ENCODE data around the gene ATXN2.

ATXN2 gene

GRCh38 chr12:111448846-111449790, 150.0 kb downstream of the ATXN2 start:
- DNase-seq, result no peak

- no peak for DNase-seq
Measured at GRCh38 chr12:111448266-111448830, 150.8 kb downstream of the ATXN2 start.

GRCh38 chr12:111447571-111448265, 151.4 kb downstream of the ATXN2 start:
- no peak for DNase-seq

- no peak for DNase-seq
Measured at GRCh38 chr12:111446631-111447570, 152.2 kb downstream of the ATXN2 start.

GRCh38 chr12:111445726-111446581, 153.2 kb downstream of the ATXN2 start:
- peak; percentile 60 for DNase-seq

GRCh38 chr12:111444925-111445725, 154.0 kb downstream of the ATXN2 start:
- no peak for DNase-seq

GRCh38 chr12:111444314-111444924, 154.7 kb downstream of the ATXN2 start:
- no peak for DNase-seq

GRCh38 chr12:111443586-111443985, 155.5 kb downstream of the ATXN2 start:
- DNase-seq, result no peak

DNA sequence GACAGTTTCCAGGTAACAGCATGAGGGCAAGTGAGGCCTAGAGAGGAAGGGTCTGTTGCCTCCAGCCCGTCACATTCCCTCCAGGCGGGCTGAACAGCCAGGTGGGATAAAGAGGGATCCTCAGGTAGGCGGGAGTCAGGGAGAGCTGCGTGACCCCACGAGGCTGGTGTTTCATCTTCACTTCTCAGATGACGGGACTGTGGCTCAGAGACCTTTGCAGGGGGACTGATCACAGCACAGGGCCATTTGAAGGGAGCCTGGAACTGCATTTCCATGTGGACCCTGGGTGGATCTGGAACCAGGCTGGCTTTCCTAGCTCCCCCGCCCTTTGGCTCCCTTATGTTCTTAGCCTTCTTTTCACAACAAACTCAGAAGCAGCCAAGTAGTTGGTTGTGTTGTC, 156.0 kb downstream of the ATXN2 start:
- no peak for DNase-seq

DNA sequence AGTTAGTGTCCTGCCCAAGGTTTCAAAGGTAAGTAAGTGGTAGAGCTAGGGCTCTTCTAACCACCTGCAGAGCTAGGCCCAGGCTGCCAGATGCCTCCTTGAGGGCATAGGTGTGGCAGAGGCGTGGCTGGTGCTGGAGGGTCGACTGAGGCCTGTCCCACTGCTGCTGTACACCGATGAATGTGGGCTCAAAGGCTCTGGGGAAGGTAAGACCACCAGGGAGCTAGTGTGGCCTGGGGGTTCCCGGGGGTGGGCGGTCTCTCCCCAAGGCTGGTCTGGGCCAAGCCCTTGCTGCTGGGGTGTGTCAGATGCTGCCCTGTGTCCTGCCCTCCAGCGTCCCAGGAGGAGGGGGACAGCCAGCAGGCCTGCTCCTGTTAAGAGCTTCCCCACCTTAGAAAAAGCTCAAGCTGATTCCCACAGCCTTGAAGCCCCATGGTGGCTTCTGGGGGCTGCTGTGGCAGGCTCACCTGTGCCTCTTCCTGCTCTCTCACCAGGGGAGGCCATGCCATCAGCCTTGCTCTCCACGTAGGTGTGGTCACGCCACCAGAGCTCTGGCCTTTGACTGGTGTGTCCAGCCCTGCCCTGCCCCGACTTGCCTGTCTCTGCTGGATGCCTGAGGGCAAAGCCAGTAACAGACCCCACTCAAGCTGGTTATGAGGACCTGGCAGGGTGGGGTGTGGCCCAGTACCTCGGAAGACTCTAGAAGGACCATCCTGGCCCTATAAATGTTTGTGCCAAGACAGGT, 156.6 kb downstream of the ATXN2 start:
- DNase-seq, result no peak

GRCh38 chr12:111441107-111441928, 157.8 kb downstream of the ATXN2 start:
- no peak for DNase-seq

- no peak for DNase-seq
Measured at GRCh38 chr12:111440631-111441030, 158.5 kb downstream of the ATXN2 start.

DNA sequence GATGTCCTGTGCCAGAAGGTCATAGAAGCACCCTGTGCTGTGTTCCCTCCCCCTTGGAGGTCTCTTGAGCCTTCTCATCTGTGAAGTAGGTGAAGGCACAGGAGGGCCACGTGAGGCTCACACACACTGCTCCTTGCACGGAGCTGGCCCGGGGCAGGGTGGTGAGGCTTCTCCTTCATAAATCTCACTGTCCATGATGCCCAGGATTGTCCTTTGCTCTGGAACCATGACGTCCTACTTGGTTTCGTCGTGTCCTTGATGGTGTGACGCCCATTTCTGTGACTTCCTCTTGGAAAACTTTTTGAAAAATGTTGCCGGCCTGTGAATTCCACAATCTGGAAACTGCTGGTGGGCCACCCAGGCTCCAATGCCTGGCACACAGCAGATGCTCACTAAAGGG, 159.0 kb downstream of the ATXN2 start:
- no peak for DNase-seq

- DNase-seq, result no peak
Measured at GRCh38 chr12:111439657-111440151, 159.4 kb downstream of the ATXN2 start.

DNA sequence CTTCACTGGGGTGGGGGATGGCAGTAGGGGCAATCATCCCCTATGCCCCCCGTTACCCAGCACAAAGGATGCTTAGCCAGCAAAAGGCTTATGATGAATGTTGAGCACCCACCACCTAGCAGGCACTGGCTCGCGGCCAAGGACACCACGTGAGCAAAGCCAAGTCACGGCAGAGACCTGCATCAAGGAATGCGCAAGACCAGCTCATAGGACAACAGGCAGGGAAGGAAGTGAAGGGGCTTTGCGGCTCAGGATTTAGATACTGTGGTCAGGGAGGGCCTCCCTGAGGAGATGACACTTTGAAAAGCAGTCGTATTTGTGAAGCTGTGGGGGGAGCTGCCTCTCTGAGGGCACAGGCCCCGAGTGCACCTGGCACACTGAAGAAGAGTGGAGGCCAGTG, 160.6 kb downstream of the ATXN2 start:
- DNase-seq, result no peak

DNA sequence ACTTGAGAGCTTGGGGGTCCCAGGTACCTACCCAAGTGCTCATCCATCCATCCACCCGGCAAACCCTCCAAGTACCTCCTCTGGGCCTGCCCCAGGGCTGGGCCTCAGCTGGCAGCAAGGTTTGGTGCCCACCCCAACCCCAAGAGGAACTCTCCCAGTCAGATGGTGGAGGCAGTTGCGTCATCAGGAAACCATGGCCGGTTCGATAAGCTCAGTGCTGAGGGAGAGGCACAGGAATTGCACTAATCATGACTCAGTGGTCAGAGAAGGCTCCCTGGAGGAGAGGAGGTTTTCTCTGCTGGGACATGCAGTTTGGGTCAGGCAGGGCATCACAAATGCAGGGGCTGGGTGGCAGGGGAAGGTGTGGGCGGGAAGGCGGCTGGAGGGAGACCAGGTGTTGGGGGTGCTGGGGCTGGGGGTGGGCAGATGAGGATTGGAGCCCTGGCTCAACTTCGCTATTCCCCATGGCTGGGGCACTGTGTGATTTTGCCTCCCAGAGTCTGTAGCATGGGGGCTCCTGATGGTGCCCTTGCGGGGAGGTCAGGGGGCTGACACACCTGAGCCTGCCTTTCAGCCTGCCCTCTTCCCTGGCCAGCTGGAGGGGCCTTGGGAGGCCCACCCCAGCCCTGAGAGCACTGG, 161.2 kb downstream of the ATXN2 start:
- no peak for DNase-seq

- no peak for DNase-seq
Measured at GRCh38 chr12:111436811-111437210, 162.3 kb downstream of the ATXN2 start.

DNA sequence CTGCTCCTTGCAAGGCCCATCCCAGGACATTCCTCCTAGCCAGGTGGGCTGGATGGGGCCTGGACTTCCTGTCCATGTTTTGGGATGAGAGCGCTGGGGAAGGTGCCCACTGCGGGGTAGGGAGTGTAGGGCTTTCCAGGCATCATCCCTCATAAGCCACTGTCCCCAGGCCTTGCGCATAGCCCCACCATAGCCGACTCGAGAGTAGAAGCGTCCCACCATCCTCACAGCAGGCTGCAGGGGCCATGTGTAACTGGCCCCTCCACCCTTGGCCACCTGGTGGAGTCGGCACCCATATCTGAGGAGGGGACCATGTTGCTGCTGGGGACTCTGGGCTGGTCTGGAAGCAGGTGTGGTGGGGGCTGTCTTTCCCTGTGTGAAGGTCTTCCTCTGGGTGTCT, 162.8 kb downstream of the ATXN2 start:
- no peak for DNase-seq

All from NCI-H1092 treated with DMSO at 0.1 percent for 48 hours (cell line).